Measurements from ENCODE around the gene SLAMF1.
"Not testable (repeated sequence)": the region's sequence is repeated elsewhere in the genome, so short reads cannot be mapped to it uniquely, and the experiment has no call there.

SLAMF1 gene

DNA sequence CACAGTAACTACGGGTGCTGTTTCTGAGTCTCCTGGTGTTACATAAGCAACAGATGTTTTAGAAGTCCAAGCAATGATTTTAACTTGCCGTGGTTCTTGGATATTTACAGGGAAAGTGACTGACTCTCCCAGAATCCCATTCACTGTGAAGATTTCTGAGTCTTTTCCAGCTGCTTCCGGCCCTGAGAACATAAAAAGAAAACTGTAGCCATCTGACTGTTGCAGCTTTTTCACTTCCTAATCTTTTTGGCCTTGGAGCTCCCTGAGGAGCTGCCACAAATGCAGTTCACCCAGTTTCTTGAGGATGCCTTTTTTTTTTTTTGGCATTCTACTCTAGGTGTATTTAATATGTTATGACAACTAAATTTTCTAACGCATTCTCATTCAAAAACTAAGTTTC lies 81.3 kb downstream of the SLAMF1 start:
- no peak for DNase-seq (ENCODE audit: low read depth in 2 of 3, low spot score in 1 of 3)

DNA sequence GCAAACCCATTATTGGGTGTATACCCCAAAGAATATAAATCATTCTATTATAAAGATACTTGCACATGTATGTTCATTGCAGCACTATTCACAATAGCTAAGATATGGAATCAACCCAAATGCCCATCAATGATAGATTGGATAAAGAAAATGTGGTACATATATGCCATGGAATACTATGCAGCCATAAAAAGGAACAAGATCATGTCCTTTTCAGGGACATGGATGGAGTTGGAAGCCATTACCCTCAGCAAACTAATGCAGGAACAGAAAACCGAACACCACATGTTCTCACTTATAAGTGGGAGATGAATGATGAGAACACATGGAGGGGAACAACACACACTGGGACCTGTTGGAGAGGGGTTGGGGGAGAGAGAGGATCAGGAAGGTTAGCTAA lies 83.6 kb downstream of the SLAMF1 start:
- not testable (repeated sequence) for DNase-seq (ENCODE audit: low read depth in 2 of 3, low spot score in 1 of 3)

DNA sequence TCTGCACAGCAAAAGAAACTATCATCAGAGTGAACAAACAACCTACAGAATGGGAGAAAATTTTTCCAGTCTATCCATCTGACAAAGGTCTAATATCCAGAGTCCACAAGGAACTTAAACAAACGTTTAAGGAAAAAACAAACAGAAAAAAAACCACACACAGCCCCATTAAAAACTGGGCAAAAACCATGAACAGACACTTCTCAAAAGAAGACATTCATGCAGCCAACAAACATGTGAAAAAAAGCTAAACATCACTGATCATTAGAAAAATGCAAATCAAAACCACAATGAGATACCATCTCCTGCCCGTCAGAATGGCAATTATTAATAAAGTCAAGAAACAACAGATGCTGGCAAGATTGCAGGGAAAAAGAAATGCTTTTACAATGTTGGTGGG lies 84.1 kb downstream of the SLAMF1 start:
- not testable (repeated sequence) for DNase-seq (ENCODE audit: low read depth in 2 of 3, low spot score in 1 of 3)

DNA sequence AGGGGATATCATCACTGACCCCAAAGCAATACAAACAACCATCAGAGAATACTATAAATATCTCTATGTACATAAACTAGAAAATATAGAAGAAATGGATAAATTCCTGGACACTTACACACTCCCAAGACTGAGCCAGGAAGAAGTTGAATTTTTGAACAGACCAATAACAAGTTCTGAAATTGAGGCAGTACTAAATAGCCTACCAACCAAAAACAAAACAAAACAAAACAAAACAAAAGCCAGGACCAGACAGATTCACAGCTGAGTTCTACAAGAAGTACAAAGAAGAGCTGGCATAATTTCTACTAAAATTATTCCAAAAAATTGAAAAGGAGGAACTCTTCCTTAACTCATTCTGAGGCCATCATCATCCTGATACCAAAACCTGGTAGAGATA lies 86.0 kb downstream of the SLAMF1 start:
- DNase-seq (ENCODE audit: low read depth in 2 of 3, low spot score in 1 of 3) = no peak

DNA sequence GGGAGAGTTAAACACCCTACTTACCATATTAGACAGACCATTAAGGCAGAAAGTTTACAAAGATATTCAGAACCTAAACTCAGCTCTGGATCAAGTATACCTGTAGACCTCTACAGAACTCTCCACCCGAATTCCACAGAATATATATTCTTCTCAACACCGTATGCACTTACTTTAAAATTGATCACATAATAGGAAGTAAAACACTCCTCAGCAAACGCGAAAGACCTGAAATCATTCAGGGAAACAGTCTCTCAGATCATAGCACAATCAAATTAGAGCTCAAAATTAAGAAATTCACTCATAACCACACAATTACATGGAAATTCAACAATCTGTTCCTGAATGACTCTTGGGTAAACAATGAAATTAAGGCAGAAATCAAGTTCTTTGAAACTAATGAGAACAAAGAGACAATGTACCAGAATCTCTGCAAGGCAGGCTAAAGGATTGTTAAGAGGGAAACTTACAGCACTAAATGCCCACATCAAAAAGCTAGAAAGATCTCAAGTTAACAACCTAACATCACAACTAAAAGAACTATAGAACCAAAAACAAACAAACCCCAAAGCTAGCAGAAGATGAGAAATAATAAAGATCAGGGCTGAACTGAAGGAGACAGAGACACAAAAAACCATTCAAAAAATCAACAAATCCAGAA lies 86.7 kb downstream of the SLAMF1 start:
- DNase-seq (ENCODE audit: low read depth in 2 of 3, low spot score in 1 of 3) = no peak

DNA sequence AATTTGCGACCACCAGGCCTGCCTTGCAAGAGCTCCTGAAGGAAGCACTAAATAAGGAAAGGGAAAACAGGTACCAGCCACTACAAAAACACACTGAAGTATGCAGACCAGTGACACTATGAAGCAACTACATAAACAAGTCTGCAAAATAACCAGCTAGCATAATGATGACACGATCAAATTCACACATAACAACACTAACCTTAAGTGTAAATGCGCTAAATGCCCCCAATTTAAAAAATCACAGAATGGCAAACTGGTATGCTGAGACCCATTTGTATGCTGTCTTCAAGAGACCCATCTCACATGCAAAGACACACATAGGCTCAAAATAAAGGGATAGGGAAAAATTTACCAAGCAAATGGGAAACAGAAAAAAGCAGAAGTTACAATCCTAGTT lies 87.4 kb downstream of the SLAMF1 start:
- not testable (repeated sequence) for DNase-seq (ENCODE audit: low read depth in 2 of 3, low spot score in 1 of 3)

DNA sequence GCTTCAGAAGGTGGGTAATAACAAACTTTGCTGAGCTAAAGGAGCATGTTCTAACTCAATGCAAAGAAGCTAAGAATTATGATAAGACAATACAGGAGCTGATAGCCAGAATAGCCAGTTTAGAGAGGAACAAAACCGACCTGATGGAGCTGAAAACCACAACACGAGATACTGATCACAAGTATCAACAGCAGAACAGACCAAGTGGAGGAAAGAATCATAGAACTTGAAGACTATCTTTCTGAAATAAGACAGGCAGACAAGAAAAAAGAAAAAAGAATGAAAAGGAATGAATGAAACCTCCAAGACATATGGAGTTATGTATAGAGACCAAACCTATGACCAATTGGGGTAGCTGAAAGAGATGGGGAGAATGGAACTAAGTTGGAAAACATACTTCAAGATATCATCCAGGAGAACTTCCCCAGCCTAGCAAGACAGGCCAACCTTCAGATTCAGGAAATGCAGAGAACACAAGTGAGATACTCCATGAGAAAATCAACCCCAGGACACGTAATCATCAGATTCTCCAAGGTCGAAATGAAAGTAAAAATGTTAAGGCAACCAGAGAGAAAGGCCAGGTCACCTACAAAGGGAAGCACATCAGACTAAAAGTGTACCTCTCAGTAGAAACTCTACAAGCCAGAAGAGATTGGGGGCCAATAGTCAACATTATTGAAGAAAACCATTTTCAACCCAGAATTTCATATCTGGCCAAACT lies 88.0 kb downstream of the SLAMF1 start:
- DNase-seq (ENCODE audit: low read depth in 2 of 3, low spot score in 1 of 3) = no peak
